Heart right ventricle (tissue), 16 donors: ENCODE results near the gene TNRC6B. TPM values are rescaled to one million over a fixed set of nuclear protein-coding genes. Genes with fewer than 3 reads are reported as not detected.

Source experiments
- ATAC-seq, 8 donors: fragments of 200-7000 bp; cut with Tn5 transposase; one replicate each; pipeline ENCODE4 v1.9.1; 2020; ENCODE audit warnings: mild to moderate bottlenecking in 8 of 8, moderate library complexity in 8 of 8, moderate number of reproducible peaks in 1 of 8
- DNase-seq, 2 donors: peaks; one replicate each; pipeline ENCODE4 v3.0.0-alpha.2; 2020
- H3K27ac ChIP-seq, 10 donors: fragments of 200-600 bp; sonication (generic) in 2 of 10; one replicate each; pipeline versions ENCODE4 v1.5.0 to v1.8.0; 2020 to 2022; ENCODE audit warnings: mild to moderate bottlenecking in 3 of 10
- H3K27me3 ChIP-seq, 7 donors: fragments of 200-600 bp; one replicate each; pipeline ENCODE4 v1.8.0; 2021 to 2022; ENCODE audit warnings: mild to moderate bottlenecking in 2 of 7
- H3K36me3 ChIP-seq, 9 donors: fragments of 200-600 bp; sonication (generic) in 1 of 9; one replicate each; pipeline versions ENCODE4 v1.5.0 to v1.8.0; 2020 to 2022; ENCODE audit warnings: mild to moderate bottlenecking in 2 of 9
- H3K4me1 ChIP-seq, 9 donors: fragments of 200-600 bp; sonication (generic) in 1 of 9; one replicate each; pipeline versions ENCODE4 v1.5.0 to v1.8.0; 2020 to 2022; ENCODE audit warnings: mild to moderate bottlenecking in 4 of 9
- H3K4me3 ChIP-seq, 10 donors: fragments of 200-600 bp; sonication (generic) in 2 of 10; one replicate each; pipeline versions ENCODE4 v1.5.0 to v1.8.0; 2020 to 2022; ENCODE audit warnings: mild to moderate bottlenecking in 7 of 10, moderate library complexity in 2 of 10
- H3K9me3 ChIP-seq, 11 donors: fragments of 200-600 bp in 10 of 11; sonication (generic) in 2 of 11; one replicate each; pipeline versions ENCODE4 v1.5.0 to v1.8.0; 2013 to 2022; ENCODE audit warnings: mild to moderate bottlenecking in 2 of 11, control low read depth in 1 of 11, moderate library complexity in 1 of 11
- WGBS, 2 donors: extraction: QIAGEN DNeasy Blood & Tissue Kit; methylation state at CpG; one replicate each; pipeline ENCODE4 v1.1.7; 2013; ENCODE audit warnings: inconsistent platforms in 1 of 2; 5-methylcytosine and 5-hydroxymethylcytosine counted together
- intact Hi-C, 10 donors: fragments of 100-400 bp; cut with DNase I; formaldehyde crosslinking; loops; one replicate each; pipeline versions ENCODE4 v1.11.1 to v1.14.2; 2022
- polyA plus RNA-seq, 2 donors: library from polyadenylated mRNA; stranded (reverse); fragments of 200-250 nt; gene quantifications; one replicate each; pipeline ENCODE4 v1.2.3, GENCODE V29; 2013
- total RNA-seq, 10 donors: library from RNA; stranded (reverse); fragmentation: NEBNext Ultra II Directional in 3 of 10; extraction: Animal tissue kit (Norgen Biotek cat#: 25700) in 3 of 10; gene quantifications; one replicate each; pipeline versions ENCODE4 v1.2.1 to v1.2.4, GENCODE V29; 2021 to 2023
- TF ChIP-seq, protein P1 (sequence below), 9 donors: fragments of 200-600 bp; sonication (generic) in 2 of 9; IDR thresholded peaks; one replicate each; pipeline versions ENCODE4 v1.5.0 to v1.8.0; 2021 to 2022; ENCODE audit warnings: antibody characterized with exemption in 9 of 9, mild to moderate bottlenecking in 5 of 9, moderate library complexity in 1 of 9
- donor health status: Arrhythmogenic right ventricular cardiomyopathy.
- donor health status: ischemic (EF 13 %, LVEDD 7.1; RV severe dilation, severe dysfunction).
- donor health status: healthy with polysubstance abuse.
- donor health status: DM: no; HTN: yes; CAD: no.
- donor health status: DM: no; HTN: no; CAD: no.
- donor health status: ischemic (EF 25% LVEDD 6.9; RV normal size, moderate dysfunction).
- donor health status: ischemic (EF 25% LVEDD 5.7; RV mildly dilated, moderate dysfunction).
- donor health status: healthy.
- donor health status: DM: yes; HTN: yes; CAD: no.
- donor health status: Ischemic cardiomyopathy.
- donor health status: ischemic (EF 35%, LVEDD 5.7; RV mildly dilated, moderate dysfunction).
- donor health status: nonischemic (EF 11% LVEDD 7.7; RV severe dilation, severe dysfunction).
- donor health status: DM: yes; HTN: yes; CAD: no.
- donor health status: PGD.
- donor health status: ischemic (EF 29% LVEDD 5.4; RV normal size, mild dysfunction).
- donor health status: nonischemic (EF 23%, LVEDD 6.1; RV moderate dilation, normal function).

Gene TNRC6B
- total and polyA plus RNA-seq, 12 donors: 1.7 to 62.5 (median 53.9) TPM

DNA sequence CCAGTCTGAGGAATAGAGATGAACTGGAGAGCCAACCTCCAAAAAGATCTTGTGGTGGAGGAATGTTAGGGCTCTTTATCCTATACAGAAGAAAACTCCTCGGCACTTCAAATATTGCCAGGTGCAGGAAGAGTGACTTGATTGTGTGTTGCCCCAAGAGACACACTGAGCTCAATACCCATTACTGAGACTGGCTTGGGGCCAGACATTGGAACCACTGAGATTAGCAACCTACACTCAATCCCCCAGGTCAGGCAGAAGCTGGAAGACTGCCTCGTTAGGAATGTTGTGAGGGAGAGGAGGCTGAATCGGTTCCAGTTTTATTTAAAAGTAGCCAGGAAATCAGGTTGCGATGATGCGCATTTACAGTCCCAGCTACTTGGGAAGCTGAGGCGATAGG is 190.3 kb downstream of the TNRC6B start:
- H3K9me3 ChIP-seq: no peaks in the 10 kb centered on the region
- WGBS, 2 donors: 48 to 56% methylated on average over 6 of the region's 6 CpGs
- DNase-seq (no peak), ATAC-seq (no peak)
- intact Hi-C loops: loop anchor here in 1 of 10 donors (10.0 kb wide), 1 partner anchor 277 kb away; no protein-coding TSS in a partner anchor
- peaks cover 0 to 69% (median 44%) of the 10 kb centered on the region in 9 donors for H3K36me3 ChIP-seq
- no peak overlapping the region for H3K4me3 ChIP-seq
- TF ChIP-seq, protein P1, sequence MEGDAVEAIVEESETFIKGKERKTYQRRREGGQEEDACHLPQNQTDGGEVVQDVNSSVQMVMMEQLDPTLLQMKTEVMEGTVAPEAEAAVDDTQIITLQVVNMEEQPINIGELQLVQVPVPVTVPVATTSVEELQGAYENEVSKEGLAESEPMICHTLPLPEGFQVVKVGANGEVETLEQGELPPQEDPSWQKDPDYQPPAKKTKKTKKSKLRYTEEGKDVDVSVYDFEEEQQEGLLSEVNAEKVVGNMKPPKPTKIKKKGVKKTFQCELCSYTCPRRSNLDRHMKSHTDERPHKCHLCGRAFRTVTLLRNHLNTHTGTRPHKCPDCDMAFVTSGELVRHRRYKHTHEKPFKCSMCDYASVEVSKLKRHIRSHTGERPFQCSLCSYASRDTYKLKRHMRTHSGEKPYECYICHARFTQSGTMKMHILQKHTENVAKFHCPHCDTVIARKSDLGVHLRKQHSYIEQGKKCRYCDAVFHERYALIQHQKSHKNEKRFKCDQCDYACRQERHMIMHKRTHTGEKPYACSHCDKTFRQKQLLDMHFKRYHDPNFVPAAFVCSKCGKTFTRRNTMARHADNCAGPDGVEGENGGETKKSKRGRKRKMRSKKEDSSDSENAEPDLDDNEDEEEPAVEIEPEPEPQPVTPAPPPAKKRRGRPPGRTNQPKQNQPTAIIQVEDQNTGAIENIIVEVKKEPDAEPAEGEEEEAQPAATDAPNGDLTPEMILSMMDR (IDR thresholded peaks at IDR 0.05): no peak
- H3K27me3 ChIP-seq: no peaks in the 10 kb centered on the region
- H3K4me1 ChIP-seq: peaks cover 0 to 25% (median 12%) of the 10 kb centered on the region in 9 donors
- H3K27ac ChIP-seq: peak overlapping the region in 2 of 10 donors; percentile 2 to 44

DNA sequence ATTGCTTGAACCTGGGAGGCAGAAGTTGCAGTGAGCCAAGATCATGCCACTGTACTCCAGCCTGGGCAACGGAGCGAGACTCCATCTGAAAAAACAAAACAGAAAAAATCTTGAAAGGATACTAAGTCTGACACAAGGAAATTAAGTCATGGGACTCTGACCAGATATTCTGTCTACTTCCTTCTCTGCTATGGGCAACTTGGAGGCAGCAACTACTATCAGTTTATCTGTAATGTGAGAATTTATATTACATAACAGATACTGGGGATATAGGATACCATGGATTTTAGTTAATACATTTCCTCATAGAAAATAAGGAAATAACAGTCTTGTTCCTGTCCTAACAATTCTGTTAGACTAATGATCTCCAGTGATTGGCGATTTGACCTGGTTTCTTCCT is 191.1 kb downstream of the TNRC6B start:
- TF ChIP-seq, protein P1 (IDR thresholded peaks at IDR 0.05): no peak
- WGBS, 2 donors: 88 to 96% methylated on average over 3 of the region's 3 CpGs
- Histone ChIP-seq H3K27me3 (no peaks in the 10 kb centered on the region), H3K27ac (peak overlapping the region in 1 of 10 donors; percentile 44), H3K36me3 (peaks cover 0 to 68% (median 36%) of the 10 kb centered on the region in 9 donors), H3K4me1 (peaks cover 0 to 26% (median 12%) of the 10 kb centered on the region in 9 donors), H3K9me3 (no peaks in the 10 kb centered on the region), H3K4me3 (no peak overlapping the region)
- ATAC-seq (no peak), DNase-seq (no peak)
- intact Hi-C loops: loop anchor here in 1 of 10 donors (10.0 kb wide), 1 partner anchor 276 kb away; no protein-coding TSS in a partner anchor

DNA sequence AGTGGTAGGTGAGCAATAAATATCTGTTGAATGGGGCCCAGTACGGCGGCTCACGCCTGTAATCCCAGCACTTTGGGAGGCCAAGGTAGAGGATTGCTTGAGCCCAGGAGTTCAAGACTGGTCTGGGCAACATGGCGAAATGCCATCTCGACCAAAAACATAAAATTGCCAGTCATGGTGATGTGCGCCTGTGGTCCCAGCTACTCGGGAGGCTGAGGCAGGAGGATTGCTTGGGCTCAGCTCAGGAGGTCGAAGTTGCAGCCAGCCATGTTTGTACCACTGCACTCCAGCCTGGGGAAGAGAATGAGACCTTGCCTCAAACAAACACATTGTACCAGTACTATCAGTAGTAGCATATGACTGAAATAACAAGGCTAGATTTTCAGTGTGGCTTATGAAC is 196.8 kb downstream of the TNRC6B start:
- no peaks in the 10 kb centered on the region for H3K9me3 ChIP-seq
- no peak overlapping the region for H3K4me3 ChIP-seq
- H3K4me1 ChIP-seq: peaks cover 0 to 31% (median 12%) of the 10 kb centered on the region in 9 donors
- no peak overlapping the region for H3K27ac ChIP-seq
- H3K27me3 ChIP-seq: no peaks in the 10 kb centered on the region
- DNase-seq (no peak), ATAC-seq (no peak)
- peaks cover 0 to 16% (median 0%) of the 10 kb centered on the region in 9 donors for H3K36me3 ChIP-seq
- TF ChIP-seq, protein P1 (IDR thresholded peaks at IDR 0.05): no peak
- WGBS, 2 donors: 97% methylated on average over 8 of the region's 8 CpGs
- intact Hi-C loops: no loop called here

DNA sequence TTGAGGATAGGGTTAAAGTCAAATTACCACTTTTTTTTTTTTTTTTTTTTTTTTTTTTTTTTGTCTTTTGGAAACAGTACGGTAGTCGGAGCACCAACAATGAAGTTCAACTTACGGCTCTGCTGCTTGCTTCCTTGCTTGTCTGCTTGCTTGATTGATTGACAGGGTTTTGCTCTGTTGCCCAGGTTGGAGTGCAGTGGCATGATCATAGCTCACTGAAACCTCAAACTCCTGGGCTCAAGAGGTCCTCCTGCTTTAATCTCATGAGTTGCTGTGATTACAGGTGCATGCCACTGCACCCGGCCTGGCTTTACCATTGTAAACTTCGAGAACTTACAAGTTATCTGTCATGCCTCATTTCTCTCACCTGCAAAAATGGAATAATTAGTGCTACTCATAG is 198.4 kb downstream of the TNRC6B start:
- DNase-seq (no peak), ATAC-seq (no peak)
- H3K4me1 ChIP-seq: peaks cover 0 to 25% (median 9%) of the 10 kb centered on the region in 9 donors
- TF ChIP-seq, protein P1 (IDR thresholded peaks at IDR 0.05): no peak
- no peaks in the 10 kb centered on the region for H3K27me3 ChIP-seq
- H3K4me3 ChIP-seq: no peak overlapping the region
- WGBS, 2 donors: 69 to 74% methylated on average over 5 of the region's 5 CpGs
- intact Hi-C loops: no loop called here
- H3K9me3 ChIP-seq: no peaks in the 10 kb centered on the region
- no peak overlapping the region for H3K27ac ChIP-seq
- peaks cover 0 to 15% (median 0%) of the 10 kb centered on the region in 9 donors for H3K36me3 ChIP-seq
